D721Med (cell line): ENCODE results near the gene AFDN.

Experiments used
- DNase-seq: peaks from one replicate; pipeline ENCODE4 v3.0.0; 2011; ENCODE audit warnings: low spot score; ENCODE audit not compliant: insufficient read length
- FAIRE-seq: peaks from 2 replicates; lab custom pipeline; 2011; peaks lifted over from hg19 to GRCh38; lab: Jason Lieb, UNC
- CTCF ChIP-seq: IDR thresholded peaks from 2 replicates; pipeline ENCODE4 v1.5.1; 2012; ENCODE audit warnings: mild to moderate bottlenecking, control low read depth; ENCODE audit not compliant: insufficient read depth; ENCODE audit errors: missing control alignments

The AFDN gene

DNA sequence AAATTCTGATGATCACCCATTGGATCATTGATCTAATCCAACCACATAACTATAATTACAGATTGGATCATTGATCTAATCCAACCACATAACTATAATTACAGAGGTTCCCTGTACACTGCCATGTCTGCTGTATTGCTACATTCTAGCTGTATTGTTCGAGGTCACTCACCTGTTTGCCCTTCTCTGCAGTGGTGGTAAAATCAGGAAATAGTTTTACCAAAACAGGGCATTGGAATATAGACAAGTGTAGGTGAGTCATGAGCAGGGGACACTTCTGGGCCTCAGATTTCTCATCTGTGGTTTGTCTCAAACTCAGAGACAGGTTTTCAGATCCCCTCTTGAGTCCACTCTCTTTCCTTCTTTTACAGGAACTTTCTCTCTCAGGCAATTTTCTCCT, 9.0 kb upstream of the AFDN start:
- no peak for DNase-seq
- FAIRE-seq: no peak
- no peak for TF ChIP-seq CTCF

- no peak for DNase-seq
- no peak for TF ChIP-seq CTCF
- no peak for FAIRE-seq
Observed at GRCh38 chr6:167819576-167819975, 7.1 kb upstream of the AFDN start.

DNA sequence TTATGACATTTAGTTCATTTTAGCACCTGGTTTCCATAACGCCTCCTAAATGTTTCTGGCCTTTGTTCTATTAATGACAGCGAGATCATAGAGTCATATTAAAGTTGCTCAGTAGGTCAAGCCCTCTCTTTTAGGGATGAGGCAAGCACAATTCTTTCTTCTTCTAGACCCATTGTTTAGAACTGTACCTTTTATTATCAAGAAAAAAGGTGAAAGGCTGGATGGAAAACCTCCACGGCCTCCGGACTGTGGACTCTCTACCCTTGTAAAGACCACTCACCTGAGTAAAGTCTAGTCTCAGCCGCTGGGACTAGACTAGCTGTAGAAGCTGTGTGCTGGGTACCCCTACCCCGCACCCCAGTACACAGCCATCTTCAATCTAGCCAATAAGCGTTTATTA, 6.0 kb upstream of the AFDN start:
- FAIRE-seq (no peak), DNase-seq (no peak)
- TF ChIP-seq CTCF: no peak

- DNase-seq: no peak
- FAIRE-seq: no peak
- TF ChIP-seq CTCF: no peak
Observed at GRCh38 chr6:167824591-167825331, 1.9 kb upstream of the AFDN start.

- DNase-seq: no peak
- no peak for TF ChIP-seq CTCF
- no peak for FAIRE-seq
Observed at GRCh38 chr6:167825332-167826229, 1.1 kb upstream of the AFDN start.

DNA sequence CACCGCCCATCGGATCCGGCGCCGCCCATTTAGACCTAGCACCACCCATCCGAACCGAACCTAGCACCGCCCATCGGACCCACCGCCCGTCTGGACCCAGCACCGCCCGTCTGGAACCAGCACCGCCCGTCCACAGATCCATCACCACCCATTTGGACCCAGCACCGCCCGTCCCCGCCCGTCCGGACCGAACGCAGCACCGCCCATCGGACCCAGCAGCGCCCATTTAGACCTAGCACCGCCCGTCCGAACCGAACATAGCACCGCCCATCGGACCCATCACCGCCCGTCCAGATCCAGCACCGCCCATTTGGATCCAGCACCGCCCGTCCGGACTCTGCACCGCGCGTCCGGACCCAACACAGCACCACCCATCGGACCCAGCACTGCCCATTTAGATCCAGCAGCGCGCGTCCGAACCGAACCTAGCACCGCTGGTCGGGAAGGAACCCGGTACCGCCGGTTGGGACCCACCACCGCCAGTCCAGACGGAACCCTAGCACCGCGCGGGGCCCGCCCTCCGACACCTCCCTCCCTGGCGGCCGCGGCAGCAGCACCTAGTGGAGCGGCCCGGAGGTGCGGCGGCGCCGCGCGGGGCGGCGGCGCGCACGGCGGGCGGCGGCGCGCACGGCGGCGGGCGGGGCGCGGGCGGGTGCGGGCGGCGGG, 348 bp upstream of the AFDN start:
- no peak for TF ChIP-seq CTCF
- DNase-seq (no peak), FAIRE-seq (no peak)
